Trophoblast cell (in vitro differentiated cells and primary cell): ENCODE data around the gene DPCD. TPM values are rescaled to one million over a fixed set of nuclear protein-coding genes. Genes with fewer than 3 reads are reported as not detected.

ENCODE experiments used
- DNase-seq, 2 donors: peaks; one replicate each; pipeline ENCODE4 v3.0.0-alpha.2; 2016
- H2AFZ ChIP-seq: 2 replicates; pipeline ENCODE4 v1.6.1; 2013; ENCODE audit warnings: low read length, moderate library complexity, mild to moderate bottlenecking; ENCODE audit not compliant: insufficient read depth, poor library complexity
- H2AK5ac ChIP-seq: 2 replicates; pipeline ENCODE4 v1.6.1; 2013; ENCODE audit warnings: mild to moderate bottlenecking, low read length
- H2BK120ac ChIP-seq: 2 replicates; pipeline ENCODE4 v1.6.1; 2013; ENCODE audit warnings: low read length, mild to moderate bottlenecking, moderate library complexity; ENCODE audit not compliant: insufficient read depth, poor library complexity
- H2BK12ac ChIP-seq: 2 replicates; pipeline ENCODE4 v1.6.1; 2013; ENCODE audit warnings: mild to moderate bottlenecking, low read length, moderate library complexity
- H2BK5ac ChIP-seq: 2 replicates; pipeline ENCODE4 v1.6.1; 2013; ENCODE audit warnings: low read length, low read depth, moderate library complexity, mild to moderate bottlenecking; ENCODE audit not compliant: poor library complexity
- H3K14ac ChIP-seq: 2 replicates; pipeline ENCODE4 v1.6.1; 2013; ENCODE audit warnings: mild to moderate bottlenecking, low read length
- H3K18ac ChIP-seq: 2 replicates; pipeline ENCODE4 v1.6.1; 2013; ENCODE audit warnings: mild to moderate bottlenecking, low read length
- H3K23ac ChIP-seq: 2 replicates; pipeline ENCODE4 v1.6.1; 2013; ENCODE audit warnings: low read length
- H3K27ac ChIP-seq: 2 replicates; pipeline ENCODE4 v1.5.1; 2013; ENCODE audit warnings: low read depth, mild to moderate bottlenecking, inconsistent platforms, low read length, moderate library complexity
- H3K27me3 ChIP-seq: 2 replicates; pipeline ENCODE4 v1.6.1; 2013; ENCODE audit warnings: inconsistent platforms, mild to moderate bottlenecking, low read length, moderate library complexity; ENCODE audit not compliant: insufficient read depth
- H3K36me3 ChIP-seq, 2 experiments: 1 replicate in 1 of 2; 2 replicates in 1 of 2; pipeline ENCODE4 v1.6.1; 2013; ENCODE audit warnings: low read length in 2 of 2, mild to moderate bottlenecking in 2 of 2, moderate library complexity in 1 of 2; ENCODE audit not compliant: insufficient read depth in 2 of 2, control insufficient read depth in 1 of 2
- H3K4ac ChIP-seq: 2 replicates; pipeline ENCODE4 v1.6.1; 2013; ENCODE audit warnings: low read depth, mild to moderate bottlenecking, low read length, moderate library complexity
- H3K4me1 ChIP-seq, 2 experiments: 1 replicate in 1 of 2; 2 replicates in 1 of 2; pipeline ENCODE4 v1.6.1; 2013; ENCODE audit warnings: low read length in 2 of 2, mild to moderate bottlenecking in 2 of 2, moderate library complexity in 1 of 2; ENCODE audit not compliant: insufficient read depth in 2 of 2, control insufficient read depth in 1 of 2
- H3K4me2 ChIP-seq: 2 replicates; pipeline ENCODE4 v1.6.1; 2013; ENCODE audit warnings: inconsistent platforms, mild to moderate bottlenecking, low read length, moderate library complexity
- H3K4me3 ChIP-seq: 2 replicates; pipeline ENCODE4 v1.5.1; 2013; ENCODE audit warnings: mild to moderate bottlenecking, low read depth, low read length, inconsistent platforms
- H3K79me1 ChIP-seq: one replicate; pipeline ENCODE4 v1.6.1; 2013; ENCODE audit warnings: low read length
- H3K79me2 ChIP-seq: 2 replicates; pipeline ENCODE4 v1.6.1; 2013; ENCODE audit warnings: low read length, mild to moderate bottlenecking; ENCODE audit not compliant: control insufficient read depth, insufficient read depth, poor library complexity
- H3K9ac ChIP-seq: 2 replicates; pipeline ENCODE4 v1.6.1; 2013; ENCODE audit warnings: mild to moderate bottlenecking, low read length
- H3K9me3 ChIP-seq: 2 replicates; pipeline ENCODE4 v1.6.1; 2013; ENCODE audit warnings: low read depth, mild to moderate bottlenecking, control low read depth, inconsistent platforms, low read length; ENCODE audit not compliant: insufficient read depth
- H4K12ac ChIP-seq: 2 replicates; pipeline ENCODE4 v1.6.1; 2013; ENCODE audit warnings: low read depth, mild to moderate bottlenecking, low read length, moderate library complexity
- H4K8ac ChIP-seq: 2 replicates; pipeline ENCODE4 v1.6.1; 2013; ENCODE audit warnings: low read depth, mild to moderate bottlenecking, low read length, moderate library complexity
- H4K91ac ChIP-seq: one replicate; pipeline ENCODE4 v1.6.1; 2013; ENCODE audit warnings: low read depth, mild to moderate bottlenecking, low read length, moderate library complexity
- WGBS: extraction: QIAGEN DNeasy Blood & Tissue Kit; methylation state at CpG from one replicate; pipeline ENCODE4 v1.1.7; 2013; ENCODE audit warnings: missing lambda C conversion rate; ENCODE audit not compliant: insufficient read length, insufficient coverage; ENCODE audit errors: extremely low coverage; 5-methylcytosine and 5-hydroxymethylcytosine counted together
- polyA plus RNA-seq: library from polyadenylated mRNA; stranded (reverse); fragments of 200-250 nt; gene quantifications from 2 replicates; pipeline ENCODE4 v1.2.3, GENCODE V29; 2013

Gene DPCD
- 17.6 and 18.5 TPM in 2 replicates for polyA plus RNA-seq

GRCh38 chr10:101587725-101588653 is at the start of gene DPCD, which contains the start of gene POLL:
DPCD (plus strand) TSS chr10:101588321; CDS start chr10:101588337, 16 bp downstream.
POLL (minus strand) TSS chr10:101588257; CDS start chr10:101587360, 897 bp downstream.
- no peak within 1 kb of the TSS for H3K27ac ChIP-seq
- peaks cover 9 to 13% of the 10 kb centered on the region in 2 experiments for H3K4me1 ChIP-seq
- H3K18ac ChIP-seq, result peak within 1 kb of the TSS; percentile 44
- peak within 1 kb of the TSS; percentile 87 for H3K9ac ChIP-seq
- peak within 1 kb of the TSS; percentile 97 for H3K4me3 ChIP-seq
- no peaks in the 10 kb centered on the region for H3K9me3 ChIP-seq
- H3K79me2 ChIP-seq, result peaks cover 3% of the 10 kb centered on the region
- DNase-seq, result peak; percentile 94 to 97
- H3K36me3 ChIP-seq, result peaks cover 5 to 16% of the 10 kb centered on the region in 2 experiments
- peak within 1 kb of the TSS; percentile 16 for H3K4ac ChIP-seq
- H2BK12ac ChIP-seq, result no peak within 1 kb of the TSS
- H3K14ac ChIP-seq, result peak within 1 kb of the TSS; percentile 75
- no peak within 1 kb of the TSS for H2BK120ac ChIP-seq
- H4K8ac ChIP-seq, result peak within 1 kb of the TSS; percentile 93
- no peaks in the 10 kb centered on the region for H3K27me3 ChIP-seq
- H2BK5ac ChIP-seq, result peak within 1 kb of the TSS; percentile 11
- peak within 1 kb of the TSS; percentile 86 for H2AFZ ChIP-seq
- peak within 1 kb of the TSS; percentile 70 for H4K91ac ChIP-seq
- H3K23ac ChIP-seq, result no peak within 1 kb of the TSS
- peaks cover 3% of the 10 kb centered on the region for H3K79me1 ChIP-seq
- H2AK5ac ChIP-seq, result peak within 1 kb of the TSS; percentile 3
- WGBS, result no CpG with 5 or more reads among the region's 50 CpGs
- H3K4me2 ChIP-seq, result peak within 1 kb of the TSS; percentile 96
- peak within 1 kb of the TSS; percentile 56 for H4K12ac ChIP-seq

- H3K79me1 ChIP-seq, result no peaks in the 10 kb centered on the region
- H4K12ac ChIP-seq, result no peak overlapping the region
- no peaks in the 10 kb centered on the region for H3K9me3 ChIP-seq
- H3K14ac ChIP-seq, result no peak overlapping the region
- no peak overlapping the region for H2BK120ac ChIP-seq
- H4K8ac ChIP-seq, result no peak overlapping the region
- H2AFZ ChIP-seq, result no peak overlapping the region
- H3K4ac ChIP-seq, result no peak overlapping the region
- H3K4me3 ChIP-seq, result no peak overlapping the region
- no peak overlapping the region for H3K23ac ChIP-seq
- no peak overlapping the region for H3K27ac ChIP-seq
- H2AK5ac ChIP-seq, result no peak overlapping the region
- no peak overlapping the region for H2BK12ac ChIP-seq
- H3K4me2 ChIP-seq, result no peak overlapping the region
- no peaks in the 10 kb centered on the region for H3K79me2 ChIP-seq
- no peaks in the 10 kb centered on the region for H3K27me3 ChIP-seq
- H4K91ac ChIP-seq, result no peak overlapping the region
- WGBS, result no CpG with 5 or more reads among the region's 2 CpGs
- peaks cover 0 to 2% of the 10 kb centered on the region in 2 experiments for H3K36me3 ChIP-seq
- H3K4me1 ChIP-seq, result no peaks in the 10 kb centered on the region
- no peak overlapping the region for H3K18ac ChIP-seq
- no peak overlapping the region for H3K9ac ChIP-seq
- DNase-seq, result no peak
- no peak overlapping the region for H2BK5ac ChIP-seq
These were observed 49.7 kb upstream of the DPCD start for GRCh38 chr10:101538446-101538845.

GRCh38 chr10:101545898-101546297 is 42.2 kb upstream of the DPCD start:
- no peak overlapping the region for H3K14ac ChIP-seq
- no peaks in the 10 kb centered on the region for H3K79me2 ChIP-seq
- H3K4me2 ChIP-seq, result no peak overlapping the region
- no peak overlapping the region for H3K27ac ChIP-seq
- no peak for DNase-seq
- no peak overlapping the region for H3K4me3 ChIP-seq
- no peak overlapping the region for H3K9ac ChIP-seq
- H3K9me3 ChIP-seq, result no peaks in the 10 kb centered on the region
- H2BK120ac ChIP-seq, result no peak overlapping the region
- H2BK12ac ChIP-seq, result no peak overlapping the region
- H4K12ac ChIP-seq, result no peak overlapping the region
- H3K18ac ChIP-seq, result no peak overlapping the region
- no peak overlapping the region for H2AK5ac ChIP-seq
- peaks cover 2% of the 10 kb centered on the region in 2 experiments for H3K36me3 ChIP-seq
- H3K4ac ChIP-seq, result no peak overlapping the region
- no peak overlapping the region for H3K23ac ChIP-seq
- no peak overlapping the region for H2BK5ac ChIP-seq
- H4K91ac ChIP-seq, result no peak overlapping the region
- no peak overlapping the region for H2AFZ ChIP-seq
- H4K8ac ChIP-seq, result no peak overlapping the region
- H3K4me1 ChIP-seq, result no peaks in the 10 kb centered on the region
- H3K27me3 ChIP-seq, result no peaks in the 10 kb centered on the region
- H3K79me1 ChIP-seq, result no peaks in the 10 kb centered on the region

- no peaks in the 10 kb centered on the region for H3K27me3 ChIP-seq
- no peak overlapping the region for H3K4me3 ChIP-seq
- no peak overlapping the region for H2BK5ac ChIP-seq
- no peak overlapping the region for H3K4ac ChIP-seq
- H3K79me2 ChIP-seq, result no peaks in the 10 kb centered on the region
- no peaks in the 10 kb centered on the region for H3K4me1 ChIP-seq
- no peak overlapping the region for H2AFZ ChIP-seq
- no peak overlapping the region for H2BK12ac ChIP-seq
- no peak overlapping the region for H4K12ac ChIP-seq
- no peak overlapping the region for H3K9ac ChIP-seq
- no peak for DNase-seq
- H4K91ac ChIP-seq, result no peak overlapping the region
- no peak overlapping the region for H4K8ac ChIP-seq
- no peak overlapping the region for H3K4me2 ChIP-seq
- H3K36me3 ChIP-seq, result peaks cover 2 to 4% of the 10 kb centered on the region in 2 experiments
- H3K14ac ChIP-seq, result no peak overlapping the region
- H3K79me1 ChIP-seq, result no peaks in the 10 kb centered on the region
- no peak overlapping the region for H2BK120ac ChIP-seq
- H3K27ac ChIP-seq, result no peak overlapping the region
- H3K18ac ChIP-seq, result no peak overlapping the region
- H3K23ac ChIP-seq, result no peak overlapping the region
- no peak overlapping the region for H2AK5ac ChIP-seq
- WGBS, result no CpG with 5 or more reads among the region's 2 CpGs
- H3K9me3 ChIP-seq, result no peaks in the 10 kb centered on the region
These were observed 37.2 kb upstream of the DPCD start for GRCh38 chr10:101550965-101551364.
